Endothelial cell of umbilical vein (primary cell): Measurements from ENCODE around the gene PFDN1. TPM values are rescaled to one million over a fixed set of nuclear protein-coding genes. Genes with fewer than 3 reads are reported as not detected.

Experiments
- BruUV-seq: library from RNA; stranded (reverse); fragments of 400-500 nt; replicated peaks from 2 replicates; lab custom pipeline; 2021; lab: Mats Ljungman, UMichigan
- CTCF ChIA-PET: fragments of 300-600, 350-600 bp; sonication (Branson Sonifier 250); formaldehyde crosslinking; loops from one replicate; lab custom pipeline; 2021; ENCODE audit warnings: antibody characterized with exemption, inconsistent platforms; lab: Charles Lee
- POLR2A ChIA-PET: fragments of 300-600, 350-600 bp; sonication (Branson Sonifier 250); formaldehyde crosslinking; loops from one replicate; lab custom pipeline; 2021; ENCODE audit warnings: antibody characterized with exemption, inconsistent platforms; lab: Charles Lee
- DNase-seq: peaks from one replicate; pipeline ENCODE4 v3.0.0-alpha.2; 2011; ENCODE audit warnings: low read depth, low spot score
- FAIRE-seq: peaks from 2 replicates; lab custom pipeline; 2011; peaks lifted over from hg19 to GRCh38; lab: Jason Lieb, UNC
- H2AFZ ChIP-seq: 2 replicates; pipeline ENCODE4 v1.6.0; 2012; ENCODE audit warnings: low read depth, low read length, control low read depth, inconsistent platforms
- H3K27ac ChIP-seq: 2 replicates; pipeline ENCODE4 v1.5.1; 2011; ENCODE audit warnings: low read depth, mild to moderate bottlenecking, control low read depth, low read length, moderate library complexity; ENCODE audit not compliant: insufficient read depth
- H3K27me3 ChIP-seq, 2 experiments: 2 replicates each; pipeline versions ENCODE4 v1.6.0 to v1.6.1; 2011; ENCODE audit warnings: low read length in 2 of 2, mixed read lengths in 1 of 2; ENCODE audit not compliant: control insufficient read depth in 2 of 2, insufficient read depth in 2 of 2
- H3K36me3 ChIP-seq, 2 experiments: 2 replicates in 1 of 2; 3 replicates in 1 of 2; pipeline ENCODE4 v1.5.1; 2011; ENCODE audit warnings: low read length in 2 of 2, mild to moderate bottlenecking in 1 of 2, moderate library complexity in 1 of 2; ENCODE audit not compliant: control insufficient read depth in 2 of 2, insufficient read depth in 2 of 2; ENCODE audit errors: extremely low read depth in 1 of 2
- H3K4me1 ChIP-seq: 3 replicates; pipeline ENCODE4 v1.5.1; 2011; ENCODE audit warnings: mild to moderate bottlenecking, low read length; ENCODE audit not compliant: control insufficient read depth, insufficient read depth; ENCODE audit errors: extremely low read depth
- H3K4me2 ChIP-seq: 2 replicates; pipeline ENCODE4 v1.6.1; 2011; ENCODE audit warnings: low read length, control low read depth, mixed read lengths; ENCODE audit not compliant: insufficient read depth
- H3K4me3 ChIP-seq, 3 experiments: fragments of 200-600 bp in 1 of 3; sonication (generic), shearing (Covaris generic) in 1 of 3; replicated peaks in 1 of 3; 2 replicates each; pipeline ENCODE4 v1.5.1; 2011 to 2016; ENCODE audit warnings: control low read depth in 3 of 3, low read length in 3 of 3, mild to moderate bottlenecking in 2 of 3, inconsistent platforms in 1 of 3, low read depth in 1 of 3, moderate library complexity in 1 of 3; ENCODE audit not compliant: insufficient read depth in 1 of 3
- H3K79me2 ChIP-seq: 2 replicates; pipeline ENCODE4 v1.6.0; 2012; ENCODE audit warnings: low read length, inconsistent platforms; ENCODE audit not compliant: control insufficient read depth, insufficient read depth
- H3K9ac ChIP-seq: replicated peaks from 2 replicates; pipeline ENCODE3; 2011; ENCODE audit warnings: low read length, control low read depth; ENCODE audit not compliant: insufficient read depth; ENCODE audit errors: extremely low read depth
- H3K9me1 ChIP-seq: replicated peaks from 3 replicates; pipeline ENCODE4 v1.6.0; 2011; ENCODE audit warnings: mild to moderate bottlenecking, low read length; ENCODE audit not compliant: control insufficient read depth, insufficient read depth; ENCODE audit errors: extremely low read depth
- H3K9me3 ChIP-seq: replicated peaks from 2 replicates; pipeline ENCODE4 v1.5.1; 2012; ENCODE audit warnings: low read length, inconsistent platforms; ENCODE audit not compliant: control insufficient read depth, insufficient read depth
- H4K20me1 ChIP-seq: replicated peaks from 2 replicates; pipeline ENCODE3; 2011; ENCODE audit warnings: mild to moderate bottlenecking, low read length; ENCODE audit not compliant: control insufficient read depth, insufficient read depth; ENCODE audit errors: extremely low read depth
- EZH2 ChIP-seq: IDR thresholded peaks from 2 replicates; pipeline ENCODE4 v1.6.1; 2012; ENCODE audit warnings: borderline replicate concordance, low read depth, mild to moderate bottlenecking, moderate library complexity, low read length, inconsistent platforms; ENCODE audit not compliant: severe bottlenecking
- FOS ChIP-seq: IDR thresholded peaks from 2 replicates; pipeline ENCODE4 v1.6.1; 2011; ENCODE audit warnings: mild to moderate bottlenecking, low read length, moderate library complexity, borderline replicate concordance; ENCODE audit not compliant: insufficient read depth
- GATA2 ChIP-seq: IDR thresholded peaks from 2 replicates; pipeline ENCODE4 v1.7.0; 2011; ENCODE audit warnings: low read depth, mild to moderate bottlenecking, moderate library complexity, mixed read lengths, low read length; ENCODE audit not compliant: insufficient read length, insufficient read depth
- JUN ChIP-seq: IDR thresholded peaks from 2 replicates; pipeline ENCODE4 v1.6.1; 2011; ENCODE audit warnings: borderline replicate concordance, low read depth; ENCODE audit not compliant: insufficient read length, insufficient read depth
- MYC ChIP-seq: IDR thresholded peaks from one replicate; pipeline ENCODE4 v1.6.1; 2011; ENCODE audit warnings: mild to moderate bottlenecking, low read depth, low read length
- POLR2A ChIP-seq: IDR thresholded peaks from 2 replicates; pipeline ENCODE4 v1.6.1; 2012; ENCODE audit warnings: low read depth, mild to moderate bottlenecking, control low read depth, low read length
- POLR2AphosphoS5 ChIP-seq: IDR thresholded peaks from 2 replicates; pipeline ENCODE4 v1.6.1; 2012; ENCODE audit warnings: low read depth, mild to moderate bottlenecking, control low read depth, low read length, moderate library complexity; ENCODE audit not compliant: insufficient read depth
- dilution Hi-C: fragments of 300-500 bp; cut with MboI; formaldehyde crosslinking; loops from one replicate; pipeline ENCODE4 v1.15.0; 2019; ENCODE audit warnings: low sequenced_read_pairs; ENCODE audit not compliant: extremely low pct_ligation_motif_present
- intact Hi-C: fragments of 100-400 bp; cut with micrococcal nuclease; formaldehyde crosslinking; loops from one replicate; pipeline ENCODE4 v1.10.0; 2022
- polyA plus RNA-seq, 4 experiments: library from polyadenylated mRNA; depleted of rRNA in 3 of 4; stranded (reverse) in 3 of 4; unstranded in 1 of 4; fragments of >200 nt; gene quantifications; 2 replicates each; pipeline versions ENCODE4 v1.2.1 to v1.2.3, GENCODE V29; 2011 to 2012; ENCODE audit warnings: missing spikeins in 1 of 4
- total RNA-seq: library from RNA; stranded (reverse); gene quantifications from 2 replicates; pipeline ENCODE4 v1.2.3, GENCODE V29; 2021
- TF ChIP-seq, protein P1 (sequence below), 2 donors: IDR thresholded peaks; 1 replicate in 1 of 2; 2 replicates in 1 of 2; pipeline ENCODE4 v1.5.1; 2011; ENCODE audit warnings: low read length in 2 of 2, mild to moderate bottlenecking in 2 of 2, moderate library complexity in 2 of 2, control low read depth in 1 of 2, inconsistent platforms in 1 of 2, low read depth in 1 of 2; ENCODE audit not compliant: insufficient read depth in 1 of 2; ENCODE audit errors: extremely low read depth in 1 of 2
- TF ChIP-seq, protein P2 (sequence below): IDR thresholded peaks from 2 replicates; pipeline ENCODE4 v1.6.1; 2011; ENCODE audit not compliant: insufficient read depth, insufficient read length

The PFDN1 gene
- total and polyA plus RNA-seq, 2 donors (not counting 3 experiments of a cell fraction or from before 2014, with no cell fraction given) = 107 to 158 TPM

DNA sequence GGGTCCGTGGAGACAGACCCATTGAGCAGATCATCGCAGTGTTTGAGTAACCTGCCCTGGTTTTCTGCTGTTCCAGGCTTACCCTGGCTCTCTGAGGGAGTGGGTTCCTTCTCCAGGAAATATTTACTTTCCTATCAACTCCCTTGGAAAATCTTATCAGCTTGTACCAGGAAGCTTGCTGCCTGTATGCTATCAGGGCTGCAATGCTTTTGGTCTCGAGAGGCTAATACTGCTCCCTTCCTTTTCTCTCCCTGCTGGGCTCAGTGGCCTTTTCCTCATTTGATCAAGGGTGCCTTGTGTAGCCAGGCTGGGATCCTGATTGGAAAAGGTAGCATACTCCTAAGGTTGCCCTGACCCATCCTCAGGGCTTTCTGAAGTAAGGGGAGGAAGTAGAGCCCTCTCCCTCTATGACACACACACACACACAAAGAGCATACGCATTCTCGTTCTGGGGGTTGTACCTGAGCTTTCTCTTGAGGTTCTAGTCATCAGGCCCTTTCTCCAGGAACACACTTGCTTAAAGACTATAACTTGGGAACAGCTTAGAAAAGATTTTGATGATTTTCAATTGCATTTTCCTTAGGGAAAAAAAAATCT, 86.3 kb downstream of the PFDN1 start:
- no peaks in the 10 kb centered on the region for H3K27me3 ChIP-seq
- no peaks in the 10 kb centered on the region for H3K9me3 ChIP-seq
- FAIRE-seq (no peak), DNase-seq (peak; percentile 67)
- no peak overlapping the region for H3K4me2 ChIP-seq
- H3K4me3 ChIP-seq = no peak overlapping the region
- H2AFZ ChIP-seq = no peak overlapping the region
- TF ChIP-seq FOS = no peak
- TF ChIP-seq EZH2 = no peak
- no peak for TF ChIP-seq POLR2AphosphoS5
- TF ChIP-seq, protein P1, sequence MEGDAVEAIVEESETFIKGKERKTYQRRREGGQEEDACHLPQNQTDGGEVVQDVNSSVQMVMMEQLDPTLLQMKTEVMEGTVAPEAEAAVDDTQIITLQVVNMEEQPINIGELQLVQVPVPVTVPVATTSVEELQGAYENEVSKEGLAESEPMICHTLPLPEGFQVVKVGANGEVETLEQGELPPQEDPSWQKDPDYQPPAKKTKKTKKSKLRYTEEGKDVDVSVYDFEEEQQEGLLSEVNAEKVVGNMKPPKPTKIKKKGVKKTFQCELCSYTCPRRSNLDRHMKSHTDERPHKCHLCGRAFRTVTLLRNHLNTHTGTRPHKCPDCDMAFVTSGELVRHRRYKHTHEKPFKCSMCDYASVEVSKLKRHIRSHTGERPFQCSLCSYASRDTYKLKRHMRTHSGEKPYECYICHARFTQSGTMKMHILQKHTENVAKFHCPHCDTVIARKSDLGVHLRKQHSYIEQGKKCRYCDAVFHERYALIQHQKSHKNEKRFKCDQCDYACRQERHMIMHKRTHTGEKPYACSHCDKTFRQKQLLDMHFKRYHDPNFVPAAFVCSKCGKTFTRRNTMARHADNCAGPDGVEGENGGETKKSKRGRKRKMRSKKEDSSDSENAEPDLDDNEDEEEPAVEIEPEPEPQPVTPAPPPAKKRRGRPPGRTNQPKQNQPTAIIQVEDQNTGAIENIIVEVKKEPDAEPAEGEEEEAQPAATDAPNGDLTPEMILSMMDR (IDR thresholded peaks at IDR 0.05; ENCODE audit: extremely low read depth in 1 of 2, insufficient read depth in 1 of 2, low read depth in 1 of 2, low read length in 2 of 2) = no peak
- no peak for TF ChIP-seq JUN
- TF ChIP-seq, protein P2, sequence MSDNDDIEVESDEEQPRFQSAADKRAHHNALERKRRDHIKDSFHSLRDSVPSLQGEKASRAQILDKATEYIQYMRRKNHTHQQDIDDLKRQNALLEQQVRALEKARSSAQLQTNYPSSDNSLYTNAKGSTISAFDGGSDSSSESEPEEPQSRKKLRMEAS = no peak
- TF ChIP-seq GATA2 = no peak
- TF ChIP-seq POLR2A = no peak
- no peak for TF ChIP-seq MYC
- intact Hi-C loops (no loop called here), dilution Hi-C loops (no loop called here)
- H4K20me1 ChIP-seq = no peaks in the 10 kb centered on the region
- no peak overlapping the region for H3K27ac ChIP-seq
- BruUV-seq = no TSS peak
- H3K79me2 ChIP-seq = no peaks in the 10 kb centered on the region
- H3K9me1 ChIP-seq = no peaks in the 10 kb centered on the region
- no peaks in the 10 kb centered on the region for H3K4me1 ChIP-seq
- H3K9ac ChIP-seq = no peak overlapping the region
- CTCF ChIA-PET = interaction anchor here (0.9 to 2.7 kb wide), 10 partner anchors 9 to 163 kb away, joined by 3 to 10 read pairs (median 5); partner anchors contain the start of gene HBEGF
- POLR2A ChIA-PET = interaction anchor here (0.7 kb wide), 1 partner anchor 24 kb away, joined by 3 read pairs; no protein-coding TSS in a partner anchor
- H3K36me3 ChIP-seq = no peaks in the 10 kb centered on the region
